GM21737 (cell line): ENCODE measurements around the gene IDH3G.

Experiments used
- ATAC-seq: cut with Tn5 transposase; IDR thresholded peaks from one replicate; pipeline ENCODE4 v1.9.1; 2021; ENCODE audit warnings: mild to moderate bottlenecking, moderate library complexity; ENCODE audit not compliant: unreplicated experiment

The IDH3G gene

GRCh38 chrX:153816831-153817690, 22.9 kb upstream of the IDH3G start:
- no peak for ATAC-seq

GRCh38 chrX:153814591-153815315, 20.6 kb upstream of the IDH3G start:
- ATAC-seq: no peak

GRCh38 chrX:153813161-153813560, 19.0 kb upstream of the IDH3G start:
- no peak for ATAC-seq

DNA sequence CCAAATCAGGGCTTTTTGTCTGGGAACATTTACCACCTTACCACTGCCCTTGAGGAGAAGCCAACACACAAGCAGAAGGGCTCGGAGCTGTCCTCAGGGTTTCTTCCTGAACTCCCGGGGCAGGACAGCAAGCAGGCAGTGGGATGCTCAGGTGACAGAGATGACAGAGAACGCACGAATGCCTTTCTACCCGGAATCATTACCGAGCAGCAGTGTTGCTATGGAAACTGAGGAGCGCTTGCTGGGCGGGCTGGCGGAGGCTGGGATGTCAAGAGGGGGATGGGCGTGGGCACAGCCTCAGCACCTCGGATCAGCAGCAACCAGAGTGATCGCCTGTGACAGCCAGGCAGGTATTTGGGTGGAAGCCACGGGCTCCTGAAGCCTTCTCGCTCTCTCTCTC, 18.0 kb upstream of the IDH3G start:
- no peak for ATAC-seq

DNA sequence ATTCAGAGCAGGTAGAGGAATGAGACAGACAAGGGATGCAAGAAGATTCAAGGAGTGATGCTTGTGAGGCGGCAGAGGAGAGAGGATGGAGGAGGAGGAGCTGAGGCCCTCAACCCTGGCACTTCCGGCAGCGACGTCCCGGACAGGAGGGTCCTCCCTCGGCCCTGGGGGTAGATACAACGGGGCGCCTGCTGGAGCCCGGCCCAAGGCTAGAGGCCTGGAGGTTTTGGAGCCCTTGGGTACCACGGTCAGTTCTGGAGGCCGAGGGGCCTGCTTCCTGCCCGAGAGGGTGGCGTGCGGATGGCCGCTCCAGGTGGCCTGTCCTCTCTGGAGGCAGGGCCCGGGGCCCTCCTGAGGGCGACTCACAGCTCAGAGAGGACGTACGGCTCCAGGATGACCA, 13.8 kb upstream of the IDH3G start:
- ATAC-seq: no peak

- no peak for ATAC-seq
Observed at GRCh38 chrX:153806999-153807575, 12.9 kb upstream of the IDH3G start.

GRCh38 chrX:153805436-153805835, 11.3 kb upstream of the IDH3G start:
- ATAC-seq: no peak

GRCh38 chrX:153804621-153805020, 10.4 kb upstream of the IDH3G start:
- no peak for ATAC-seq

- ATAC-seq: no peak
Observed at GRCh38 chrX:153804100-153804595, 10.0 kb upstream of the IDH3G start.

DNA sequence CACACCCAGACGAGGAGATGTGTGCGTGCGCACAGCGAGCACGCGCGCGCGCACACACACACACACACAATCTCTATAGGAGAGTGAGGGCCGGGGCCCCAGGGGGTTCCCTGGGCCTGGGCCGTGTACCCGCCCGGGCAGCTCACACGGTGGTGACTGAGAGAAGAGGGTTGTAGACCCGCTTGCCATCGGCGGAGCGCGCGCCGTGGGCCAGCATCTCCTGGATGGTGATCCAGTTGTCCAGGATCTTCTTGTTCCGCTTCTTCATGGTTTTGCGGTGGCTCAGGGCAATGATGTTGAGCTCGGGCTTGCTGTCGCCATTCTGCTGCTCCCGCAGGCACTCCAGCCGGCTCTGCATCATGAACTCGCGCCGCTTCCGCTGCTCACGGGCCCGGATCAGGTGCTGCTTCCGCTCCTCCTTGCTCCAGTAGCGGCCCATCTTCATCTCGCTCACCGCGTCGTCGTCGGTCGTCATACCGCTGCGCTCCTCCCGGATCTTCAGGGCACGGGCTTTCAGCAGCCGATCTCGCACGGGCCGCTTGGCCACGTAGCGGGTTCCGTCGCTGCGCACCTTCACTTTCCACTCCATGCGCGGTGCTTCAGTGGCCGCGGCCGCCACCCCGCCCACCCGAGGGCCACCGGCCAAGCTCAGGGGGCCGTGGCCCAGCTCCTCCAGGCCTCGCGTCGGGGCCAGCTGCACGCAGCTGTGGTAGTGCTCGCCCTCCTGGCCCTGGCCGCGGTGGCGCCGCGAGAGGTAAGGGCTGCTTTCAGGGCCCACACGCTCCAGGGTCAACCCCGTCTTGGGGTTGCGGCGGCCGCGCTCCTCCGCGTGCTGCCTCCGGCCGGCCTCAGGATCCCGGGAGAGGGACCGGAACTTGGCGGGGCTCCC, 9.3 kb upstream of the IDH3G start:
- ATAC-seq: no peak

DNA sequence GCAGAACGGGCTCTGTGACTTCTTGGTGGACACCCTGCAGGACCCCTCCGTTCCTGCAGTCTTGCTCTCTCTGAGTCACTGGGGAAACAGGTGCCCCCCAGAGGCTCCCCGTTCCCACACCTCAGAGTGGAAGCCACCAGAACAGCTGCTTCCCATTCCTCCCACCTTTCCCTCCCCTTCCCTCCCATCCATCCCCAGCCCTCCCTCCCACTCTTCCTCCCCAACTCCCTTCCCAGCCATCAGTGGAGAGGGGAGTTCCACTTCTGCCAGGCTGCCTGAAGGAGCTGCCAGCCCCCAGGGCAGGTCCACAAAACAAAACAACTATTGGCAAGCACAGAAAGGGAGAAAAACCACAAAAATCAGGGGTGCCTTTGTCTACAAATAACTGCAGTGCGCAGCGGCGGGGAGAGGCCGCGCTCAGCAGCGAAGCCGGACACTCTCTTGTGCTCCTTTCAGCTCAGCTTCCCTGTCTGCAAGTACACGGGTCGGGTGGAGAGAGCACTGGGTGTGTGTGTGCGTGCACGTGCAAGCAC, 8.4 kb upstream of the IDH3G start:
- no peak for ATAC-seq

GRCh38 chrX:153801669-153802068, 7.5 kb upstream of the IDH3G start:
- no peak for ATAC-seq

GRCh38 chrX:153800746-153801145, 6.6 kb upstream of the IDH3G start:
- ATAC-seq: no peak

- no peak for ATAC-seq
Observed at GRCh38 chrX:153800177-153800722, 6.1 kb upstream of the IDH3G start.

- no peak for ATAC-seq
Observed at GRCh38 chrX:153799326-153799725, 5.2 kb upstream of the IDH3G start.

DNA sequence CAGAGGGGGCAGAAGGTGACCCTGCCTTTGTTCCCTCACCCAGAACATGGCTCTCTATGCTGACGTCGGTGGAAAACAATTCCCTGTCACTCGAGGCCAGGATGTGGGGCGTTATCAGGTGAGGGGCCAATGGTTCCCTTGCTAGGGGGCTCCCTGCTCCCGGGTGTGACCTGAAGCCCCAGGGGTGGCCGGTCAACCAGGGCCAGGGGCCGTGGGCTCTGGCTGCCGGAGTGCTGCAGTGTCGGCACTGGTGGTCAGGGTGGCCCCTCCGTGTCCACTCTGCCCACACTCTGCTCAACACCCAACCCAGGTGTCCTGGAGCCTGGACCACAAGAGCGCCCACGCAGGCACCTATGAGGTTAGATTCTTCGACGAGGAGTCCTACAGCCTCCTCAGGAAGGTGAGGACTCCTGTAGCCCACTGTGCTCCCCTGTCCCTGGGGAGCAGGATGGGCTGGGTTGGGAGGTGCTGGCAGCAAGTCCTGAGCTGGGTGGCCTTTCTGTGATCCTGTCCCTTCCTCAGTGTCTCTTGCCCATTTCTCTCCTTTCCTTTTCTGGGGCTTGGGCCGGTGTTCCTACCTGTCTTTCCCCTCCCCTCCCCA, 3.3 kb upstream of the IDH3G start:
- no peak for ATAC-seq

DNA sequence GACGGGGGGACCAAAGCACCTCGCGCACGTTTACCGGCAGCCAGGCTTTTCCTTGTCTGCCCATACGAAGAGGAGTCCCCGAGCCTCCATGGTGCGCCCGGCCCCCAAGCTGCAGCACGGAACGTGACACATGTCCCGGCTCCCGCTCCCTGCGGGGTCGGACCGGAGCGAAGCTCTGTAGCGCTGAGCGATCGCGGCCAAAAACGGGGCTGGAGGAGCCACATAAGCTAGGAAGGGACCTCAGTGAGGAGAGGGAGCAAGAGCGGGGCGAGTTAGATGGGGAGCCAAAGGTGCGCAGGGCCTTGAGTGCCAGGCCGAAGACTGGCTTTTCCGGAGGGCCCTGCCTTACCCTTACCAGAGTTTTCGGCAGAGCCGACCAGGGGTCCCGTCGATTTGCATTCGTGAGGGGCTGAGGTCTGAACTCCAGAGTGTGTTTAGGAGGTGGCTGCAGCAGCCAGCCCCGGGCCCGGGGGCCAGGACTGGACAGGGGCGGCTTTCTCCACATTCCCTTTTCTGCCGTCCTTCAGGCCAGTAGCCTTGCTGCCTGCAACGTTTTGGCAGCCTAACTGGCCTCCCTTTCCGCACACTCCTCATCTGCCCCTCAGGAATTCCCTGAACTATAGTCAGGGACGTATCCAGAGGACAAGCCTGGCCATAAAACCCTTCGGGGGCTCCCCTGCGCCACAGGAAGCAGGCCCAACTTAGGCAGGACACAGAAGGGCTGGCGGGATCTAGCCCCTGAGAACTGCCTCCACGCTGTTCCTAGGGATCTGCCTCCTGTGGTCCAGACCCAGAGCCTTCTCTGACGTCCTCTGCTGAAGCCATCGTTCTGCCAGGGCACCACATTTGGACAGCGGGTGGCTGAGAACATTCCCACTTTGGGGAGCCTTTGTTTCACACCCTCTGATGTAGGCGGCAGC, 982 bp upstream of the IDH3G start:
- no peak for ATAC-seq

- no peak for ATAC-seq
Observed at GRCh38 chrX:153793291-153793690, 884 bp downstream of the IDH3G start.

- ATAC-seq: no peak
Observed at GRCh38 chrX:153792368-153792767, 1.8 kb downstream of the IDH3G start.
